ENCODE data around the gene C6orf89.

DNA sequence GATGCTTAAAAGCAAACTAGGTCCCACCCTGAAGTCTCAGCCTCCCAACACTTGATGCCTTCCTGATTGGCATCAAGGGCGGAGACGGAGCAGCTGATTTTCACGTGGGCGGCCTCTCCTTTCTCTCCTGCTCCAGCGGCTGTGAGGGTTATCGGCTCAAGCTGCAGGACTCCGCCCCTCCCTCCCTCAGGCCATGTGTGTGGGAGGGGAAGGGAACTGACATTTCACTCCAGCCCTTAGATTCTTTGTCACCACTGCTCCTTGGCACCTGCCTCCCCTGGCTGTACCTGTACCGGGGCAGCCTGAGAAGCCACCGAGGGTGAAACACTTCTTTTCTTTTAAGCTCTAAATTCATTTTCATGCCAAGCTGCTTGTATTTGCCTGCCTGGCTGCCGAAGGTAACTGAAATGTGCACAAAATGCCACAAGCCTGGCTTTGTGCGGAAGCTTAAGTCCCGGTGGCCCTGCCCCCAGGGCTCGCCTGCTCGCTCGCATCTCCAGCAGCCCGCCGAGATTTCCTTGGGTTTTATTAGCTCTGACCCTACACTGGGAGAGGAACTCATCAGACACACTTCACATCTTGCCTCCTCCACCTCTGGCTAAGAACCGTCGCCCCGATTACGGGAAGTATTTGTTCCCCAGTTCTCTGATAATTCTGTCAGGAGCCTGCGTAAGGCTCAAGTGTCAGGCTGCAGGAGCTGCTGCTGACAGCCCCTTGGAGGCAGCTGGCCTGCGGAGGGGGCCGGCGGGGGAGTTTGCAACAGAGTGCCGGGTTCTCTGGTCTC is 36.9 kb upstream of the C6orf89 start:
- TF ChIP-seq CTCF (IDR thresholded peaks at IDR 0.05) (no peak), POLR2A (IDR thresholded peaks at IDR 0.05) (no peak)

Data from thyroid gland (tissue), 4 donors.